Islet of Langerhans (tissue), 1 donor: Measurements from ENCODE around the gene ROBO3.

Source experiments
- FAIRE-seq: peaks from one replicate; lab custom pipeline; 2011; peaks lifted over from hg19 to GRCh38; lab: Jason Lieb, UNC

ROBO3 gene

GRCh38 chr11:124846070-124846673 is 19.1 kb upstream of the ROBO3 start:
- FAIRE-seq = no peak

- no peak for FAIRE-seq
Observed at GRCh38 chr11:124859171-124859570, 6.1 kb upstream of the ROBO3 start.

- no peak for FAIRE-seq
Observed at GRCh38 chr11:124861670-124862069, 3.6 kb upstream of the ROBO3 start.

GRCh38 chr11:124863137-124863825 is 2.0 kb upstream of the ROBO3 start:
- FAIRE-seq = no peak

- FAIRE-seq = no peak
Observed at GRCh38 chr11:124863826-124864165, 1.4 kb upstream of the ROBO3 start.

GRCh38 chr11:124864176-124864891 is 898 bp upstream of the ROBO3 start:
- FAIRE-seq = no peak

GRCh38 chr11:124864892-124865180 is 396 bp upstream of the ROBO3 start:
- no peak for FAIRE-seq

GRCh38 chr11:124865902-124866851 is 945 bp downstream of the ROBO3 start:
- no peak for FAIRE-seq

- no peak for FAIRE-seq
Observed at GRCh38 chr11:124867700-124868099, 2.5 kb downstream of the ROBO3 start.

- no peak for FAIRE-seq
Observed at GRCh38 chr11:124868331-124869274, 3.4 kb downstream of the ROBO3 start.

GRCh38 chr11:124869331-124869730 is 4.1 kb downstream of the ROBO3 start:
- no peak for FAIRE-seq

GRCh38 chr11:124869856-124870387 is 4.7 kb downstream of the ROBO3 start:
- FAIRE-seq = no peak

- no peak for FAIRE-seq
Observed at GRCh38 chr11:124870430-124870829, 5.2 kb downstream of the ROBO3 start.

GRCh38 chr11:124872280-124872679 is 7.0 kb downstream of the ROBO3 start:
- no peak for FAIRE-seq

- no peak for FAIRE-seq
Observed at GRCh38 chr11:124872741-124873140, 7.5 kb downstream of the ROBO3 start.

GRCh38 chr11:124873951-124874350 is 8.7 kb downstream of the ROBO3 start:
- no peak for FAIRE-seq

GRCh38 chr11:124874571-124875255 is 9.5 kb downstream of the ROBO3 start:
- no peak for FAIRE-seq

- no peak for FAIRE-seq
Observed at GRCh38 chr11:124875401-124875800, 10.2 kb downstream of the ROBO3 start.

GRCh38 chr11:124875943-124876817 is 10.9 kb downstream of the ROBO3 start:
- no peak for FAIRE-seq
